Esophagus squamous epithelium (tissue), 4 donors: ENCODE data around the gene TEC.

Experiments
- POLR2A ChIP-seq, 4 donors: fragments of 450-650 bp; IDR thresholded peaks; one replicate each; pipeline ENCODE4 v1.6.1; 2017; ENCODE audit warnings: antibody characterized with exemption in 4 of 4, mild to moderate bottlenecking in 4 of 4, moderate library complexity in 3 of 4
- TF ChIP-seq, protein P1 (sequence below), 6 experiments: fragments of 450-650 bp in 4 of 6; fragments of 200-600 bp in 2 of 6; sonication (generic) in 2 of 6; IDR thresholded peaks; one replicate each; pipeline ENCODE4 v1.5.1; 2016 to 2019; ENCODE audit warnings: antibody characterized with exemption in 6 of 6, mild to moderate bottlenecking in 4 of 6, moderate library complexity in 4 of 6

DNA sequence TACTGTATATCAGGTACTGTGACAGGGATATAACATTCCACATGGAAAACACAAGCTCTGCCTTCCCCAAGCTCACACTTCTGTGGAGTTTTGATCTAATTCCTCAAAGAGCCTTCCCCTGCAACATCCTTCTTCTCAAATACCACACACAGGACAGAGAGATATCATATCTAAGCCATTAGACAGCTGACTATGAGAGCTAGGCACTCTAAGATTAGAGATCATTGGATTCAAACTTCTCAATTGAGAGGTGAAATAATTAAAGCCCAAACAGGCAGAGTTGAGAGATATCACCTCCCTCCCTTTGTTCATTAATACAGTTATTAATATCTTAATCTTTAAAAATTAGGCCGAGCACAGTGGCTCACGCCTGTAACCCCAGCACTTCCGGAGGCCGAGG is 25.0 kb downstream of the TEC start:
- TF ChIP-seq, protein P1, sequence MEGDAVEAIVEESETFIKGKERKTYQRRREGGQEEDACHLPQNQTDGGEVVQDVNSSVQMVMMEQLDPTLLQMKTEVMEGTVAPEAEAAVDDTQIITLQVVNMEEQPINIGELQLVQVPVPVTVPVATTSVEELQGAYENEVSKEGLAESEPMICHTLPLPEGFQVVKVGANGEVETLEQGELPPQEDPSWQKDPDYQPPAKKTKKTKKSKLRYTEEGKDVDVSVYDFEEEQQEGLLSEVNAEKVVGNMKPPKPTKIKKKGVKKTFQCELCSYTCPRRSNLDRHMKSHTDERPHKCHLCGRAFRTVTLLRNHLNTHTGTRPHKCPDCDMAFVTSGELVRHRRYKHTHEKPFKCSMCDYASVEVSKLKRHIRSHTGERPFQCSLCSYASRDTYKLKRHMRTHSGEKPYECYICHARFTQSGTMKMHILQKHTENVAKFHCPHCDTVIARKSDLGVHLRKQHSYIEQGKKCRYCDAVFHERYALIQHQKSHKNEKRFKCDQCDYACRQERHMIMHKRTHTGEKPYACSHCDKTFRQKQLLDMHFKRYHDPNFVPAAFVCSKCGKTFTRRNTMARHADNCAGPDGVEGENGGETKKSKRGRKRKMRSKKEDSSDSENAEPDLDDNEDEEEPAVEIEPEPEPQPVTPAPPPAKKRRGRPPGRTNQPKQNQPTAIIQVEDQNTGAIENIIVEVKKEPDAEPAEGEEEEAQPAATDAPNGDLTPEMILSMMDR (IDR thresholded peaks at IDR 0.05), result no peak
- no peak for TF ChIP-seq POLR2A (IDR thresholded peaks at IDR 0.05)
